Omental fat pad (tissue), 4 donors: ENCODE results near the gene TNFRSF21. TPM values are rescaled to one million over a fixed set of nuclear protein-coding genes. Genes with fewer than 3 reads are reported as not detected.

ENCODE experiments used
- ATAC-seq: fragments of 150-250 bp; one replicate; pipeline ENCODE4 v1.9.1; 2016; ENCODE audit warnings: mild to moderate bottlenecking, moderate library complexity; ENCODE audit not compliant: low FRiP score
- DNase-seq: peaks from one replicate; pipeline ENCODE4 v3.0.0-alpha.2; 2019; ENCODE audit warnings: low spot score
- total RNA-seq, 4 donors: library from RNA; depleted of rRNA; stranded (reverse); fragments of >200 nt; gene quantifications; one replicate each; pipeline ENCODE4 v1.1.0, GENCODE V29; 2016
- TF ChIP-seq, protein P1 (sequence below), 3 donors: fragments of 450-650 bp; IDR thresholded peaks; one replicate each; pipeline ENCODE4 v1.5.1; 2016 to 2017; ENCODE audit warnings: antibody characterized with exemption in 3 of 3, mild to moderate bottlenecking in 3 of 3, moderate library complexity in 2 of 3

Gene TNFRSF21
- total RNA-seq, 4 donors from 2014 or later = 43.3 to 72.4 (median 64.9) TPM

DNA sequence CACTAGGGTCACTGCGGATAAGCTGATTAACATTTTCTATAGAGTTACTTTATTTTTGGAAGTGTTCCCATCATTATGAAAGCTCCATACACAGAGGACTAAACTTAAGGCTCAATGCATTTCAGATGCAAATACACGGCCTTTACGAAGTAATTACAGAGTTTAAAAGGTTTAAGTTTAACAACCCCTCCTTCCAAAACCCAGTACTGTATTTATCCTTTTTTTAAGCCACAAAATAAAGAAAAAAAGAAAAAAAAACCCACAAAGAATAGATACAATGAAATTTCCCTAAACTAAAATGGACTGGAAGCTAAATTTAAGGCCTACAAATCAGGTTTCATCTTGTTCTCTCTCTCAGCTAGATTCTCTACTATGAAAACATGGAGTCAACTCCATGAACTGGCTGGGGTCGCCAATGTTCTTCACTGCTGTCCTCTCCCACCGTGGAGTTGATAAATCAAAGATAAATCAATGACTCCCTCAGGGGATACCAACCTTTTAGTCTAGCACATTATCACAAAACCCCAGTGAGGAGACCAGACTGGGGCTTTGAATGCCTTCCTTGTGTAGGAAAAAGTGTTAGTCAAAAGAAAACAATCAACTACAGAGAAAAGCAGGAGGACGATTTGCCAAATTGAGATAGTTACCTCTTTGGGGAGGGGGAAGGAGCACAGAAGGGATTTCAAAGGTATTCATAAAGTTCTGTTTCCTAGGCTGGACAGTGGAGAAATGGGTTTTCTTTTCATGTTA is 52.5 kb downstream of the TNFRSF21 start:
- TF ChIP-seq, protein P1, sequence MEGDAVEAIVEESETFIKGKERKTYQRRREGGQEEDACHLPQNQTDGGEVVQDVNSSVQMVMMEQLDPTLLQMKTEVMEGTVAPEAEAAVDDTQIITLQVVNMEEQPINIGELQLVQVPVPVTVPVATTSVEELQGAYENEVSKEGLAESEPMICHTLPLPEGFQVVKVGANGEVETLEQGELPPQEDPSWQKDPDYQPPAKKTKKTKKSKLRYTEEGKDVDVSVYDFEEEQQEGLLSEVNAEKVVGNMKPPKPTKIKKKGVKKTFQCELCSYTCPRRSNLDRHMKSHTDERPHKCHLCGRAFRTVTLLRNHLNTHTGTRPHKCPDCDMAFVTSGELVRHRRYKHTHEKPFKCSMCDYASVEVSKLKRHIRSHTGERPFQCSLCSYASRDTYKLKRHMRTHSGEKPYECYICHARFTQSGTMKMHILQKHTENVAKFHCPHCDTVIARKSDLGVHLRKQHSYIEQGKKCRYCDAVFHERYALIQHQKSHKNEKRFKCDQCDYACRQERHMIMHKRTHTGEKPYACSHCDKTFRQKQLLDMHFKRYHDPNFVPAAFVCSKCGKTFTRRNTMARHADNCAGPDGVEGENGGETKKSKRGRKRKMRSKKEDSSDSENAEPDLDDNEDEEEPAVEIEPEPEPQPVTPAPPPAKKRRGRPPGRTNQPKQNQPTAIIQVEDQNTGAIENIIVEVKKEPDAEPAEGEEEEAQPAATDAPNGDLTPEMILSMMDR (IDR thresholded peaks at IDR 0.05) = no peak
- ATAC-seq (no peak), DNase-seq (no peak)

DNA sequence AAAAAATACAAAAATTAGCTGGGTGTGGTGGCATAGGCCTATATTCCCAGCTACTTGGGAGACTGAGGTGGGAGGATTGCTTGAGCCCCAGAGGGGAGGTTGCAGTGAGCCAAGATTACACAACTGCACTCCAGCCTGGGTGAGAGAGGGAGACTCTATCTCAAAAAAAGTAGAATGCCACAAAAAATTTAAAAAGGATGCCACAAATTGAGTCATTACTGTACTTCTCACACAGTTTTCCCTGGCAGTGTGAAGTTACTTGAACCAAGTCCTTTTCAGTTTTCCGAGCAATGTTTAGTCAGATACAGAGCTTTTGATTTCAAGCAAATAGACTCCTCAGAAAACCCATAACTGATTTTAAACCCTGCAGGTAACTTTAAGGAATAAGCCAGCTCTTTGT is 53.3 kb downstream of the TNFRSF21 start:
- TF ChIP-seq, protein P1 (IDR thresholded peaks at IDR 0.05) = no peak
- DNase-seq = no peak
- peak; percentile 25 for ATAC-seq

DNA sequence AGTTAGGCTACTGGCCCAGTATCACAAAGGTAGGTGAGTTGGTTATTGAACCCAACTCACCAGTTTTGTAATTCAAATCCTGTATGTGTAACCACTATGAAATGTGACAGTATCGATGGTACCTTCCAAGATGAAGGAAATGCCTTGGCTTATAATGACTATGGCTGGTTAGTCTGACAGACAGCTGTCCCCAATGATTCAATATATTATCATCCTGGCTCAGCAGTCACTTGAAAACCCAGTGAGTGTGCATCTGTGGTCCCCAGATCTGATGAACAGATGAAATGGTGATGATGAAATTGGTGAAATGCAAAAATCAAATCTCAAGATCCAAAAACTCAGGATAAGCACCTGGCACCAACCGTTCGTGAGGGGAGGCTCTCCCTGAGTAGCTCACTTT is 54.8 kb downstream of the TNFRSF21 start:
- ATAC-seq = no peak
- TF ChIP-seq, protein P1 (IDR thresholded peaks at IDR 0.05) = no peak
- no peak for DNase-seq

DNA sequence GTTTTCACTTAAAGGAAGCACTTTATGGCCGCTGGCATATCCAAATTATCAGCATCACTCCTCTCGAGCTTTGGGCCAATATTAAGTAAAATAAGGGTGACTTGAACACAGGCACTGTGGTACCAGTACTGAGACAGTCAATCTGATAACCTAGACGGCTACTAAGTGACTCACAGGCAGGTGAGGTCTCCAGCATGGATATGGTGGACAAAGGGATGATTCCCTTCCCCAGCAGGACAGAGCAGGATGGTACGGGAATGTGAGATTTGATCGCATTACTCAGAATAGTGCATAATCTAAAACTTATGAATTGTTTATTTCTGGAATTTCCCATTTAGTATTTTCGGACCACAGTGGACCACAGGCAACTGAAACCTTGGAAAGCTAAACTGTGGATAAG is 55.7 kb downstream of the TNFRSF21 start:
- TF ChIP-seq, protein P1 (IDR thresholded peaks at IDR 0.05) = no peak
- DNase-seq (no peak), ATAC-seq (no peak)

DNA sequence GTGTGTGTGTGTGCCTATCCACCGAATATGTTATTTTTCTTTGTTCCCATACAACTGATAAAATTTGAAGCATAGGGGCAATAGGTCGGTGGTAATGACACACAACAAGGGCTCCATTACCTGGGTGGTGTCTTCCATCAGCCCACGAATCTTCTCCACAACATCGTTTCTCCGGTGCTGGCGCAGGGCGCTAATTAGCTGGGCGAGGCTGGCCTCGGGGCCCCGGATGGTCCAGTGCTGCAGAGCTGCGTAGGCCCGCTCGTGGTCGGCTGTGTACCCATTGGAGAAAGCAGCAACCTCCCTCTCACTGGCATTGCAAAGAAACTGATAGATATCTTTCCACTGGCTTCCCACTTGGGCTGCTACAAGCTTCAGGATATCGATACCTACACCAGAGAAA is 56.6 kb downstream of the TNFRSF21 start:
- ATAC-seq (no peak), DNase-seq (no peak)
- TF ChIP-seq, protein P1 (IDR thresholded peaks at IDR 0.05) = no peak

DNA sequence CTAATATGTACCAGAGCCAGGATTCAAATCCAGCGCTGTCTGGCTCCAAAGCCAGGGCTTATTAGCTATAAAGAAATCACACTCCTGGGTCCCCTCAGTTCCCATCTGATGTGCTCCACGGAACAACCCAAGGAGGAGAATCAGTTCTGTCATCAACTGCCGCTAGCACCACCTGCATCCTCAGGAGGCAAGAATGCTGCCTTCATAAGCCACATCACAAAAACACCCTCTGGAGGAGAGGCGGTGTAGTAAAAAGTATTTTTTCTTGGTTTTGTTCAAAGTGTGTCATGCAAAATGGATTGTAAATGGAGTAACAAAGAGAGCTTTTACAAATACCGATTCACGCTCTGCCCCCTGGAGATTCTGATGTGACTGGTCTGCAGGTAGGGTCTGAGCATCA is 57.1 kb downstream of the TNFRSF21 start:
- ATAC-seq = no peak
- TF ChIP-seq, protein P1 (IDR thresholded peaks at IDR 0.05) = no peak
- DNase-seq = no peak

DNA sequence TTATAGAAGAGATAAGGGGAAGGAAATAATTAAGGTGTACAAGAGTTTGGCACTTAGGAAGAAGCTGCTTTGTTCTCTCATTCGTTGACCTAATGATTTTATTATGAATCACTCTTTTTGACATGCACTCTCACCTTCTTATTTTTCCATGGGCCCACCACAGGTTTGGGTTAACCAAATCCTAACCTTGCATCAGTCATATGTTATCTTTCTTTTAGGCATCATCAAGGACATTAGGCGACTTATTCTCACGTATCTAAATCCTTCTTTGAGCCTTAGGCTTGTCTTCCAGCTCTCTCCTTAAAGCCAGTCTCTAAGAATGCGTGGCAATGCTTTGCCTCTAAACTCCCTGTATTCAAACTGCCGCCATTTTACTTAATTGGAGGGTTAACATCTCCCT is 58.3 kb downstream of the TNFRSF21 start:
- ATAC-seq = no peak

More for the DNA sequence above, 58.3 kb downstream of the TNFRSF21 start:
- TF ChIP-seq, protein P1 (IDR thresholded peaks at IDR 0.05) = no peak
- DNase-seq = no peak
